Frontal cortex (tissue), 4 donors: ENCODE measurements around the gene CD200R1L. TPM values are rescaled to one million over a fixed set of nuclear protein-coding genes. Genes with fewer than 3 reads are reported as not detected.

Experiments used
- DNase-seq, 2 donors: peaks; one replicate each; pipeline ENCODE4 v3.0.0; 2012; ENCODE audit warnings: low spot score in 2 of 2
- FAIRE-seq: peaks from 2 replicates; lab custom pipeline; 2012; peaks lifted over from hg19 to GRCh38; lab: Jason Lieb, UNC
- total RNA-seq: library from RNA; depleted of rRNA; stranded (reverse); fragments of >200 nt; gene quantifications from one replicate; pipeline ENCODE4 v1.2.3, GENCODE V29; 2014
- donor health status: control.
- donor health status: control.
- donor health status: control.

Gene CD200R1L
- total RNA-seq, 1 donor from 2014 or later: not detected

GRCh38 chr3:112793326-112794081 is 53.2 kb downstream of the CD200R1L start:
- no peak for FAIRE-seq
- DNase-seq: no peak

GRCh38 chr3:112791736-112792135 is 54.9 kb downstream of the CD200R1L start:
- FAIRE-seq: no peak

GRCh38 chr3:112789787-112790186 is 56.9 kb downstream of the CD200R1L start:
- no peak for FAIRE-seq
- no peak for DNase-seq

More at GRCh38 chr3:112791736-112792135, 54.9 kb downstream of the CD200R1L start:
- DNase-seq: no peak

- DNase-seq (no peak), FAIRE-seq (no peak)
Observed at GRCh38 chr3:112786881-112787579, 59.6 kb downstream of the CD200R1L start.

- FAIRE-seq (no peak), DNase-seq (no peak)
Observed at GRCh38 chr3:112786002-112786590, 60.6 kb downstream of the CD200R1L start.

- no peak for FAIRE-seq
Observed at GRCh38 chr3:112785321-112786001, 61.2 kb downstream of the CD200R1L start.

GRCh38 chr3:112782491-112782890 is 64.2 kb downstream of the CD200R1L start:
- FAIRE-seq (no peak), DNase-seq (no peak)

More at GRCh38 chr3:112785321-112786001, 61.2 kb downstream of the CD200R1L start:
- no peak for DNase-seq

- no peak for FAIRE-seq
- no peak for DNase-seq
Observed at GRCh38 chr3:112781599-112781998, 65.1 kb downstream of the CD200R1L start.

GRCh38 chr3:112779558-112780480 is 66.8 kb downstream of the CD200R1L start:
- FAIRE-seq: no peak
- DNase-seq: no peak

GRCh38 chr3:112779011-112779410 is 67.7 kb downstream of the CD200R1L start:
- no peak for DNase-seq
- FAIRE-seq: no peak

- FAIRE-seq: no peak
- DNase-seq: no peak
Observed at GRCh38 chr3:112778353-112778948, 68.2 kb downstream of the CD200R1L start.

GRCh38 chr3:112777811-112778210 is 68.9 kb downstream of the CD200R1L start:
- FAIRE-seq (no peak), DNase-seq (no peak)

GRCh38 chr3:112776836-112777235 is 69.8 kb downstream of the CD200R1L start:
- DNase-seq: no peak
- no peak for FAIRE-seq

GRCh38 chr3:112776000-112776399 is 70.7 kb downstream of the CD200R1L start:
- DNase-seq (no peak), FAIRE-seq (no peak)

GRCh38 chr3:112775011-112775742 is 71.5 kb downstream of the CD200R1L start:
- no peak for FAIRE-seq
- no peak for DNase-seq

GRCh38 chr3:112774293-112774926 is 72.3 kb downstream of the CD200R1L start:
- FAIRE-seq (no peak), DNase-seq (no peak)

- DNase-seq (no peak), FAIRE-seq (no peak)
Observed at GRCh38 chr3:112773864-112774263, 72.8 kb downstream of the CD200R1L start.

- FAIRE-seq (no peak), DNase-seq (no peak)
Observed at GRCh38 chr3:112770951-112771350, 75.7 kb downstream of the CD200R1L start.
